Kidney (tissue), 14 donors: ENCODE data around the gene FRMD1. TPM values are rescaled to one million over a fixed set of nuclear protein-coding genes. Genes with fewer than 3 reads are reported as not detected.

Experiments
- DNase-seq, 5 donors: peaks; one replicate each; pipeline ENCODE4 v3.0.0-alpha.2; 2013 to 2020
- FAIRE-seq: peaks from 2 replicates; lab custom pipeline; 2012; peaks lifted over from hg19 to GRCh38; lab: Jason Lieb, UNC
- H3K27ac ChIP-seq, 2 donors: one replicate each; pipeline ENCODE4 v1.7.0; 2013; ENCODE audit warnings: low read depth in 2 of 2, low read length in 2 of 2, inconsistent platforms in 1 of 2
- H3K27me3 ChIP-seq: one replicate; pipeline ENCODE4 v1.7.1; 2013; ENCODE audit warnings: low read length, inconsistent platforms; ENCODE audit not compliant: control insufficient read depth, insufficient read depth
- H3K36me3 ChIP-seq, 3 donors: one replicate each; pipeline versions ENCODE4 v1.7.0 to v1.7.1; 2013; ENCODE audit warnings: low read length in 3 of 3, control low read depth in 1 of 3, inconsistent platforms in 1 of 3; ENCODE audit not compliant: insufficient read depth in 3 of 3, control insufficient read depth in 2 of 3
- H3K4me1 ChIP-seq, 3 donors: one replicate each; pipeline versions ENCODE4 v1.7.0 to v1.7.1; 2013; ENCODE audit warnings: low read length in 3 of 3, inconsistent platforms in 1 of 3, low read depth in 1 of 3; ENCODE audit not compliant: control insufficient read depth in 2 of 3, insufficient read depth in 2 of 3
- H3K4me3 ChIP-seq, 3 donors: one replicate each; pipeline versions ENCODE4 v1.7.0 to v1.8.1; 2013; ENCODE audit warnings: low read length in 3 of 3, control low read depth in 1 of 3, inconsistent platforms in 1 of 3
- H3K9ac ChIP-seq, 3 donors: one replicate each; pipeline versions ENCODE4 v1.7.0 to v1.7.1; 2013; ENCODE audit warnings: low read length in 3 of 3, control low read depth in 1 of 3, inconsistent platforms in 1 of 3
- H3K9me3 ChIP-seq, 3 donors: one replicate each; pipeline versions ENCODE4 v1.7.0 to v1.7.1; 2013; ENCODE audit warnings: low read length in 3 of 3, control low read depth in 1 of 3, inconsistent platforms in 1 of 3; ENCODE audit not compliant: control insufficient read depth in 2 of 3, insufficient read depth in 1 of 3
- intact Hi-C: fragments of 100-400 bp; cut with DNase I; formaldehyde crosslinking; loops from one replicate; pipeline ENCODE4 v1.11.1; 2022
- polyA plus RNA-seq: library from polyadenylated mRNA; stranded (reverse); fragments of 350-450 nt; fragmentation: Illumina TruSeq; extraction: RNeasy Lipid Tissue Mini Kit (QIAGEN cat#74804); gene quantifications from one replicate; pipeline ENCODE4 v1.2.3, GENCODE V29; 2014; ENCODE audit warnings: low read depth, low replicate concordance; ENCODE audit not compliant: insufficient read depth
- total RNA-seq: library from RNA; stranded (reverse); fragmentation: NEBNext Ultra II Directional; extraction: Animal tissue kit (Norgen Biotek cat#: 25700); gene quantifications from one replicate; pipeline ENCODE4 v1.2.1, GENCODE V29; 2021
- TF ChIP-seq, protein P1 (sequence below): IDR thresholded peaks from 3 replicates; pipeline ENCODE4 v1.5.1; 2012; ENCODE audit warnings: mild to moderate bottlenecking, moderate library complexity, borderline replicate concordance; ENCODE audit not compliant: insufficient read depth; ENCODE audit errors: extremely low read depth
- donor health status: control.
- donor health status: control.
- donor health status: control.
- donor health status: control.
- donor health status: control.
- donor health status: DM: yes; HTN: yes; CAD: no.
- donor health status: Normal renal cell carcinoma (clear cell type).

The FRMD1 gene
- total and polyA plus RNA-seq, 2 donors from 2014 or later, result 1.1 to 7.5 TPM

DNA sequence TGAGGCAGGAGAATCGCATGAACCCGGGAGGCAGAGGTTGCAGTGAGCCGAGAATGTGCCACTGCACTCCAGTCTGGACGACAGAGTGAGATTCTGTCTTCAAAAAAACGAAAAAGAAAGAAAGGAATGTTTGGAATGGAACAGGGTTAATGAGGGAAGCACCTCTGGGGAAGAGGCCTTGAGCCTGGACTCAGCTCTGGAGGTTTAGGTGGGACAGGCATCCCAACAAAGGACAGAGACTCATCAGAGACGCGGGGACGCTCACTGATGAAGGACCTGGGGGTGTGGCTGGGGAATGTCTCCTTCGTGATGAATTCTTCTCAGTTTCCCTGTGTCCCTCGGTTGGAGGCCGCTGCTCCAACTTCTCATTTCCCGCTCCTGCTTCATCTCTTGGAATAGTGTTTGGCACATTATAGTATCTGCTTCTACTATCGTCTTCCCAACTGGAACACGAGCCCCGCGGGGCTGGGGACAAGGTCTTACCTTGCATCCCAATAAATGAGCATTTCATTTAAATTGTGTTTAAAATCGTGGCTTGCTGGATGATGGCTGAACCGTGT, 54.0 kb downstream of the FRMD1 start:
- intact Hi-C loops, result no loop called here
- peaks cover 0 to 2% (median 0%) of the 10 kb centered on the region in 3 donors for H3K4me1 ChIP-seq

DNA sequence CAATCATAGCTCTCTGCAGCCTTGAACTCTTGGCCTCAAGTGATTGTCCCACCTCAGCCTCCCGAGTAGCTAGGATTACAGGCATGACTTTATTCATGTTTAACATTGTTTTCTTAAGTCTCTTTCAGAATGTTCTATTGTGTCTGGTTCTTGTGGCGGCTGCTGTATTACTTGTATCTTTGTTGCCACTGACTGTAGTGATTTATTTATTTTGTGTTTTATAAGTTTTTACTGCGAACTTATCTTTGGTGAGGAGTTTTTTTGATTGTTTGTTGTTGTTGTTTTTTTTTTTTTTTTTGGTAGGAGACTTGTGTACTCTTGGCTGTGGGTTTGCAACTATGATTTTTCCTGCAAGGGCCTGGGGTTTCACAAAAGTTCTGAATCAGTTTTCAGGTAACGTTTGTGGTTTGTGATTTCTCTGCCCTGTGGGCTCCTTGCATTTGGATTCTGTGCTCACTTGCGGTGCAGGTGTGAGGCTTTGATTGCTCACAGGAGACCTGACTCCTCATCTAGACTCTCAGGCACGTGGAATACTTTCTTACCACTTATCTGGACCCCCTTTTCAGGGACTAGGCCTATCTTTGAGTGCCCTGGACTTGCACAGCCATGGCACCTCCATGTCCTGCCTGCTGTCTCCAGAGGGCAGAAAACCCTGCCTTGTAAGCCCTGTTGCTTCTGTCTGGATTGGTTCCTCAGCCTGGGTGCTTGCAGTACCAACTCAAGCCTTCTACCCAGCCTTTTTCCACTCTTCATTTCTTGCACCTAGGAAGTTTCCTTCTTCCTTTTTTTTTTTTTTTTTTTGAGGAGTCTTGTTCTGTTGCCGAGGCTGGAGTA, 56.3 kb downstream of the FRMD1 start:
- no peaks in the 10 kb centered on the region for H3K4me1 ChIP-seq
- no peaks in the 10 kb centered on the region for H3K9me3 ChIP-seq
- no peak overlapping the region for H3K27ac ChIP-seq
- TF ChIP-seq, protein P1, sequence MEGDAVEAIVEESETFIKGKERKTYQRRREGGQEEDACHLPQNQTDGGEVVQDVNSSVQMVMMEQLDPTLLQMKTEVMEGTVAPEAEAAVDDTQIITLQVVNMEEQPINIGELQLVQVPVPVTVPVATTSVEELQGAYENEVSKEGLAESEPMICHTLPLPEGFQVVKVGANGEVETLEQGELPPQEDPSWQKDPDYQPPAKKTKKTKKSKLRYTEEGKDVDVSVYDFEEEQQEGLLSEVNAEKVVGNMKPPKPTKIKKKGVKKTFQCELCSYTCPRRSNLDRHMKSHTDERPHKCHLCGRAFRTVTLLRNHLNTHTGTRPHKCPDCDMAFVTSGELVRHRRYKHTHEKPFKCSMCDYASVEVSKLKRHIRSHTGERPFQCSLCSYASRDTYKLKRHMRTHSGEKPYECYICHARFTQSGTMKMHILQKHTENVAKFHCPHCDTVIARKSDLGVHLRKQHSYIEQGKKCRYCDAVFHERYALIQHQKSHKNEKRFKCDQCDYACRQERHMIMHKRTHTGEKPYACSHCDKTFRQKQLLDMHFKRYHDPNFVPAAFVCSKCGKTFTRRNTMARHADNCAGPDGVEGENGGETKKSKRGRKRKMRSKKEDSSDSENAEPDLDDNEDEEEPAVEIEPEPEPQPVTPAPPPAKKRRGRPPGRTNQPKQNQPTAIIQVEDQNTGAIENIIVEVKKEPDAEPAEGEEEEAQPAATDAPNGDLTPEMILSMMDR, result no peak
- no peaks in the 10 kb centered on the region for H3K27me3 ChIP-seq
- no peak overlapping the region for H3K9ac ChIP-seq
- FAIRE-seq (no peak), DNase-seq (peak in 1 of 5 donors; percentile 9)
- H3K4me3 ChIP-seq, result no peak overlapping the region
- intact Hi-C loops, result no loop called here
- no peaks in the 10 kb centered on the region for H3K36me3 ChIP-seq

More for the DNA sequence above, 54.0 kb downstream of the FRMD1 start:
- H3K4me3 ChIP-seq, result no peak overlapping the region
- peak in 1 of 5 donors; percentile 10 for DNase-seq
- no peaks in the 10 kb centered on the region for H3K36me3 ChIP-seq
- no peak for FAIRE-seq
- TF ChIP-seq, protein P1, result no peak
- H3K27ac ChIP-seq, result no peak overlapping the region
- H3K9me3 ChIP-seq, result no peaks in the 10 kb centered on the region
- H3K27me3 ChIP-seq, result no peaks in the 10 kb centered on the region
- no peak overlapping the region for H3K9ac ChIP-seq

GRCh38 chr6:168021581-168021980, 57.4 kb downstream of the FRMD1 start:
- intact Hi-C loops, result no loop called here
- H3K36me3 ChIP-seq, result no peaks in the 10 kb centered on the region
- TF ChIP-seq, protein P1, result no peak
- DNase-seq (peak in 1 of 5 donors; percentile 4), FAIRE-seq (no peak)
- no peak overlapping the region for H3K4me3 ChIP-seq
- no peak overlapping the region for H3K27ac ChIP-seq
- H3K9me3 ChIP-seq, result no peaks in the 10 kb centered on the region
- no peaks in the 10 kb centered on the region for H3K27me3 ChIP-seq
- no peaks in the 10 kb centered on the region for H3K4me1 ChIP-seq
- no peak overlapping the region for H3K9ac ChIP-seq
